Nephron progenitor cell (in vitro differentiated cells): ENCODE measurements around the gene LMO7.

Source experiments
- DNase-seq: peaks from one replicate; pipeline ENCODE4 v3.0.0; 2021
- H3K27ac Mint-ChIP-seq: 2 replicates; pipeline ENCODE4 v1.8.0; 2021; ENCODE audit warnings: mild to moderate bottlenecking, moderate library complexity, mixed read lengths
- H3K27me3 Mint-ChIP-seq: 2 replicates; pipeline ENCODE4 v1.8.0; 2021; ENCODE audit warnings: mild to moderate bottlenecking, low read depth, mixed read lengths; ENCODE audit not compliant: poor library complexity
- H3K36me3 Mint-ChIP-seq: 2 replicates; pipeline ENCODE4 v1.8.0; 2021; ENCODE audit warnings: low read depth, mixed read lengths
- H3K4me1 Mint-ChIP-seq: 2 replicates; pipeline ENCODE4 v1.8.0; 2021; ENCODE audit warnings: mixed read lengths
- H3K4me3 Mint-ChIP-seq: 2 replicates; pipeline ENCODE4 v1.8.0; 2021; ENCODE audit warnings: mild to moderate bottlenecking, moderate library complexity, mixed read lengths
- H3K9me3 Mint-ChIP-seq: 2 replicates; pipeline ENCODE4 v1.8.0; 2021; ENCODE audit warnings: mild to moderate bottlenecking, moderate library complexity, mixed read lengths
- CTCF ChIP-seq: fragments of 200-600 bp; sonication (generic); IDR thresholded peaks from 2 replicates; pipeline ENCODE4 v1.5.0; 2021; ENCODE audit warnings: antibody characterized with exemption

LMO7 gene

GRCh38 chr13:75796825-75797224, 160.7 kb downstream of the LMO7 start:
- DNase-seq, result no peak
- H3K4me1 Mint-ChIP-seq, result no peaks in the 10 kb centered on the region
- no peak overlapping the region for H3K4me3 Mint-ChIP-seq
- peaks cover 4% of the 10 kb centered on the region for H3K9me3 Mint-ChIP-seq
- H3K27me3 Mint-ChIP-seq, result peaks cover 2% of the 10 kb centered on the region
- no peak overlapping the region for H3K27ac Mint-ChIP-seq
- H3K36me3 Mint-ChIP-seq, result no peaks in the 10 kb centered on the region
- no peak for TF ChIP-seq CTCF

- DNase-seq, result no peak
- Mint-ChIP-seq H3K4me1 (peaks cover under 1% of the 10 kb centered on the region), H3K27me3 (peaks cover 2% of the 10 kb centered on the region), H3K9me3 (peaks cover 4% of the 10 kb centered on the region), H3K36me3 (no peaks in the 10 kb centered on the region), H3K4me3 (no peak overlapping the region), H3K27ac (no peak overlapping the region)
- no peak for TF ChIP-seq CTCF
Observed at GRCh38 chr13:75797239-75797638, 161.1 kb downstream of the LMO7 start.

- H3K27ac Mint-ChIP-seq, result no peak overlapping the region
- H3K36me3 Mint-ChIP-seq, result no peaks in the 10 kb centered on the region
- H3K27me3 Mint-ChIP-seq, result peaks cover 2% of the 10 kb centered on the region
- H3K4me1 Mint-ChIP-seq, result peaks cover 5% of the 10 kb centered on the region
- no peak for DNase-seq
- no peak overlapping the region for H3K4me3 Mint-ChIP-seq
- peaks cover 4% of the 10 kb centered on the region for H3K9me3 Mint-ChIP-seq
- TF ChIP-seq CTCF, result no peak
Observed at GRCh38 chr13:75797719-75798118, 161.6 kb downstream of the LMO7 start.

- H3K27ac Mint-ChIP-seq, result no peak overlapping the region
- H3K27me3 Mint-ChIP-seq, result peaks cover 2% of the 10 kb centered on the region
- TF ChIP-seq CTCF, result no peak
- DNase-seq, result no peak
- H3K4me3 Mint-ChIP-seq, result no peak overlapping the region
- H3K36me3 Mint-ChIP-seq, result no peaks in the 10 kb centered on the region
- H3K9me3 Mint-ChIP-seq, result peaks cover 4% of the 10 kb centered on the region
- peaks cover 11% of the 10 kb centered on the region for H3K4me1 Mint-ChIP-seq
Observed at GRCh38 chr13:75798353-75799255, 162.5 kb downstream of the LMO7 start.

- no peak for TF ChIP-seq CTCF
- H3K36me3 Mint-ChIP-seq, result no peaks in the 10 kb centered on the region
- no peaks in the 10 kb centered on the region for H3K9me3 Mint-ChIP-seq
- peak overlapping the region; percentile 37 for H3K27ac Mint-ChIP-seq
- DNase-seq, result no peak
- H3K4me3 Mint-ChIP-seq, result no peak overlapping the region
- H3K27me3 Mint-ChIP-seq, result peaks cover 2% of the 10 kb centered on the region
- peaks cover 11% of the 10 kb centered on the region for H3K4me1 Mint-ChIP-seq
Observed at GRCh38 chr13:75800545-75800944, 164.4 kb downstream of the LMO7 start.
